Thoracic aorta (tissue), 2 donors: ENCODE data around the gene HOXC6. TPM values are rescaled to one million over a fixed set of nuclear protein-coding genes. Genes with fewer than 3 reads are reported as not detected.

ENCODE experiments used
- ATAC-seq: fragments of 150-250 bp; one replicate; pipeline ENCODE4 v1.8.0; 2017; ENCODE audit warnings: low read depth; ENCODE audit not compliant: insufficient number of reproducible peaks, low FRiP score
- DNase-seq: peaks from one replicate; pipeline ENCODE4 v3.0.0-alpha.2; 2020; ENCODE audit warnings: low spot score
- H3K27ac ChIP-seq, 2 donors: fragments of 200-600 bp; sonication (generic); 1 replicate in 1 of 2; 2 replicates in 1 of 2; pipeline ENCODE4 v1.5.1; 2016; ENCODE audit warnings: mild to moderate bottlenecking in 2 of 2, moderate library complexity in 2 of 2
- H3K27me3 ChIP-seq: fragments of 200-600 bp; sonication (generic); replicated peaks from 2 replicates; pipeline ENCODE4 v1.6.0; 2016; ENCODE audit warnings: mild to moderate bottlenecking; ENCODE audit not compliant: insufficient read depth
- H3K36me3 ChIP-seq: fragments of 200-600 bp; sonication (generic); one replicate; pipeline ENCODE4 v1.5.1; 2016
- H3K4me1 ChIP-seq, 2 donors: fragments of 200-600 bp; sonication (generic); 1 replicate in 1 of 2; 2 replicates in 1 of 2; pipeline versions ENCODE4 v1.5.1 to v1.6.0; 2016; ENCODE audit warnings: low read depth in 2 of 2, mild to moderate bottlenecking in 1 of 2; ENCODE audit not compliant: control insufficient read depth in 1 of 2
- H3K4me3 ChIP-seq: fragments of 200-600 bp; sonication (generic); 2 replicates; pipeline ENCODE4 v1.5.1; 2016; ENCODE audit warnings: mild to moderate bottlenecking
- H3K9me3 ChIP-seq: fragments of 200-600 bp; sonication (generic); 2 replicates; pipeline ENCODE4 v1.5.1; 2016
- CTCF ChIP-seq: fragments of 200-600 bp; sonication (generic); IDR thresholded peaks from one replicate; pipeline ENCODE4 v1.5.1; 2019; ENCODE audit warnings: antibody characterized with exemption
- total RNA-seq, 2 donors: library from RNA; depleted of rRNA; stranded (reverse); fragments of >200 nt; gene quantifications; one replicate each; pipeline versions ENCODE4 v1.1.0 to v1.2.3, GENCODE V29; 2016

Gene HOXC6
- total RNA-seq, 2 donors from 2014 or later: not detected

GRCh38 chr12:54012631-54013409, 15.4 kb upstream of the HOXC6 start:
- Histone ChIP-seq H3K27ac (no peak overlapping the region), H3K36me3 (no peaks in the 10 kb centered on the region), H3K4me1 (peaks cover 3 to 17% of the 10 kb centered on the region in 2 donors), H3K27me3 (no peaks in the 10 kb centered on the region), H3K9me3 (no peaks in the 10 kb centered on the region), H3K4me3 (no peak overlapping the region)
- ATAC-seq: no peak
- TF ChIP-seq CTCF: no peak
- no peak for DNase-seq

GRCh38 chr12:54014377-54015017, 13.7 kb upstream of the HOXC6 start:
- Histone ChIP-seq H3K27ac (peak overlapping the region in 1 of 2 donors; percentile 32), H3K4me1 (peaks cover 7 to 14% of the 10 kb centered on the region in 2 donors), H3K27me3 (no peaks in the 10 kb centered on the region), H3K36me3 (no peaks in the 10 kb centered on the region), H3K9me3 (no peaks in the 10 kb centered on the region), H3K4me3 (peak overlapping the region; percentile 31)
- ATAC-seq: no peak
- DNase-seq: no peak
- TF ChIP-seq CTCF: no peak

GRCh38 chr12:54015018-54015931, 13.0 kb upstream of the HOXC6 start:
- ATAC-seq: no peak
- no peak for DNase-seq
- Histone ChIP-seq H3K4me3 (no peak overlapping the region), H3K36me3 (no peaks in the 10 kb centered on the region), H3K4me1 (peaks cover 12 to 14% of the 10 kb centered on the region in 2 donors), H3K9me3 (no peaks in the 10 kb centered on the region), H3K27me3 (no peaks in the 10 kb centered on the region), H3K27ac (no peak overlapping the region)
- no peak for TF ChIP-seq CTCF

- H3K4me1 ChIP-seq: peaks cover 14 to 21% of the 10 kb centered on the region in 2 donors
- ATAC-seq: no peak
- H3K27me3 ChIP-seq: no peaks in the 10 kb centered on the region
- H3K4me3 ChIP-seq: peak overlapping the region; percentile 69
- H3K27ac ChIP-seq: peak overlapping the region in 1 of 2 donors; percentile 56
- no peaks in the 10 kb centered on the region for H3K9me3 ChIP-seq
- DNase-seq: no peak
- no peak for TF ChIP-seq CTCF
- no peaks in the 10 kb centered on the region for H3K36me3 ChIP-seq
Measured at GRCh38 chr12:54016051-54016450, 12.2 kb upstream of the HOXC6 start.
